Vagina (tissue), 2 donors: ENCODE results near the gene MYLK. TPM values are rescaled to one million over a fixed set of nuclear protein-coding genes. Genes with fewer than 3 reads are reported as not detected.

Experiments used
- DNase-seq, 2 donors: peaks; one replicate each; pipeline ENCODE4 v3.0.0-alpha.2; 2017; ENCODE audit errors: extremely low spot score in 2 of 2
- H3K27ac ChIP-seq: fragments of 200-600 bp; sonication (generic); one replicate; pipeline ENCODE4 v1.5.1; 2019
- H3K27me3 ChIP-seq: fragments of 200-600 bp; sonication (generic); one replicate; pipeline ENCODE4 v1.5.1; 2019
- H3K36me3 ChIP-seq, 2 donors: fragments of 200-600 bp; sonication (generic); one replicate each; pipeline ENCODE4 v1.5.1; 2017 to 2019
- H3K4me1 ChIP-seq: fragments of 200-600 bp; sonication (generic); one replicate; pipeline ENCODE4 v1.5.1; 2019
- H3K4me3 ChIP-seq, 2 donors: fragments of 200-600 bp; sonication (generic); 1 replicate in 1 of 2; 2 replicates in 1 of 2; pipeline ENCODE4 v1.5.1; 2016 to 2019
- H3K9me3 ChIP-seq: fragments of 200-600 bp; sonication (generic); one replicate; pipeline ENCODE4 v1.5.1; 2019
- POLR2A ChIP-seq, 2 donors: fragments of 450-650 bp; IDR thresholded peaks; one replicate each; pipeline ENCODE4 v1.6.1; 2017; ENCODE audit warnings: antibody characterized with exemption in 2 of 2, mild to moderate bottlenecking in 2 of 2, moderate library complexity in 2 of 2
- POLR2AphosphoS5 ChIP-seq, 2 donors: sonication (generic); formaldehyde crosslinking; IDR thresholded peaks; one replicate each; pipeline ENCODE4 v1.9.0; 2017; ENCODE audit warnings: antibody characterized with exemption in 2 of 2, mild to moderate bottlenecking in 2 of 2, low read depth in 1 of 2; ENCODE audit not compliant: insufficient read depth in 1 of 2
- intact Hi-C: fragments of 100-400 bp; cut with DNase I; formaldehyde crosslinking; loops from one replicate; pipeline ENCODE4 v1.15.1; 2023
- total RNA-seq: library from RNA; depleted of rRNA; stranded (reverse); fragments of >200 nt; gene quantifications from one replicate; pipeline ENCODE4 v1.2.3, GENCODE V29; 2016
- TF ChIP-seq, protein P1 (sequence below), 3 experiments: fragments of 450-650 bp in 2 of 3; fragments of 200-600 bp in 1 of 3; sonication (generic) in 1 of 3; IDR thresholded peaks; one replicate each; pipeline ENCODE4 v1.5.1; 2017 to 2019; ENCODE audit warnings: antibody characterized with exemption in 3 of 3, mild to moderate bottlenecking in 2 of 3, moderate library complexity in 2 of 3

Gene MYLK
- total RNA-seq, 1 donor from 2014 or later: 352 TPM

DNA sequence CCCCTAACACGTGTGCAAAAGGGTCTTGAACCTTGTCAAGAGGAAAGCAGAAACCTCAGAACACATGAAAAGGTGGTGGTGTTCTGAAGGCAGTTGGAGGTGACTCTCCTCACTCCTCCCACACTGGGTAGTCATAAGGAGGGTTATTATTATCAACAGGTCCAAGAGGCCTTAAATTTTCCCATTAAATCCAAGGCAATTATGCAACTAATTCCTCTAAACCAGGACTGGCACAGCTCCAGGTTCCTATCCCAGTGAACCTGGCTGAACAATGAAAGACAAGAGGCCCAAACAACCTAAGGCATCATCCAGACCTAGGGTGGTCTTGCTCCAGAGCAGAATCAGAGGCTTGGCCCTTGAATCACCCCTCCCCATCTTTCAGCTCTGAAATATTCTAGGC lies 15.0 kb downstream of the MYLK start:
- Histone ChIP-seq H3K4me1 (no peaks in the 10 kb centered on the region), H3K27me3 (no peaks in the 10 kb centered on the region), H3K36me3 (no peaks in the 10 kb centered on the region), H3K4me3 (no peak overlapping the region), H3K27ac (no peak overlapping the region), H3K9me3 (no peaks in the 10 kb centered on the region)
- intact Hi-C loops: no loop called here
- TF ChIP-seq POLR2AphosphoS5 (IDR thresholded peaks at IDR 0.05; ENCODE audit: insufficient read depth in 1 of 2, low read depth in 1 of 2): no peak
- TF ChIP-seq POLR2A (IDR thresholded peaks at IDR 0.05): no peak
- TF ChIP-seq, protein P1, sequence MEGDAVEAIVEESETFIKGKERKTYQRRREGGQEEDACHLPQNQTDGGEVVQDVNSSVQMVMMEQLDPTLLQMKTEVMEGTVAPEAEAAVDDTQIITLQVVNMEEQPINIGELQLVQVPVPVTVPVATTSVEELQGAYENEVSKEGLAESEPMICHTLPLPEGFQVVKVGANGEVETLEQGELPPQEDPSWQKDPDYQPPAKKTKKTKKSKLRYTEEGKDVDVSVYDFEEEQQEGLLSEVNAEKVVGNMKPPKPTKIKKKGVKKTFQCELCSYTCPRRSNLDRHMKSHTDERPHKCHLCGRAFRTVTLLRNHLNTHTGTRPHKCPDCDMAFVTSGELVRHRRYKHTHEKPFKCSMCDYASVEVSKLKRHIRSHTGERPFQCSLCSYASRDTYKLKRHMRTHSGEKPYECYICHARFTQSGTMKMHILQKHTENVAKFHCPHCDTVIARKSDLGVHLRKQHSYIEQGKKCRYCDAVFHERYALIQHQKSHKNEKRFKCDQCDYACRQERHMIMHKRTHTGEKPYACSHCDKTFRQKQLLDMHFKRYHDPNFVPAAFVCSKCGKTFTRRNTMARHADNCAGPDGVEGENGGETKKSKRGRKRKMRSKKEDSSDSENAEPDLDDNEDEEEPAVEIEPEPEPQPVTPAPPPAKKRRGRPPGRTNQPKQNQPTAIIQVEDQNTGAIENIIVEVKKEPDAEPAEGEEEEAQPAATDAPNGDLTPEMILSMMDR (IDR thresholded peaks at IDR 0.05): no peak
- DNase-seq: no peak

DNA sequence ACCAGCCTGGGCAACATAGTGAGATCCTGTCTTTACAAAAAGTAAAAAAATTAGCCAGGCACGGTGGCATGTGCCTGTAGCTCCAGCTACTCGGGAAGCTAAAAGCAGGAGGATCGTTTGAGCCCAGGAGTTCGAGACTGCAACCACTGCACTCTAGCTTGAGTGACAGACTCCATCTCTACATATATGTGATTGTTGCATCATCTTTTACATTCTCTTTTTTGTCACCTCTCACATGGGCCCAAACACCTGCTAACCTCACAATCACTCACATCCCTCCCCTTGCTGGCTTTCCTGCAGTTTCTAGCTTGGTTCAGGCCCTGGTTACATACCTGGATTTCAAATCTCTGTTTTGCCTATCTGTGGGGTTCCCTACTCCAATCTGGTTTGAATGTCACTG lies 19.4 kb downstream of the MYLK start:
- H3K9me3 ChIP-seq: no peaks in the 10 kb centered on the region
- no peak for DNase-seq
- H3K4me3 ChIP-seq: no peak overlapping the region
- no peaks in the 10 kb centered on the region for H3K4me1 ChIP-seq
- TF ChIP-seq POLR2AphosphoS5 (IDR thresholded peaks at IDR 0.05; ENCODE audit: insufficient read depth in 1 of 2, low read depth in 1 of 2): no peak
- no peak for TF ChIP-seq POLR2A (IDR thresholded peaks at IDR 0.05)
- TF ChIP-seq, protein P1 (IDR thresholded peaks at IDR 0.05): no peak
- intact Hi-C loops: no loop called here
- no peak overlapping the region for H3K27ac ChIP-seq
- no peaks in the 10 kb centered on the region for H3K27me3 ChIP-seq
- no peaks in the 10 kb centered on the region for H3K36me3 ChIP-seq

DNA sequence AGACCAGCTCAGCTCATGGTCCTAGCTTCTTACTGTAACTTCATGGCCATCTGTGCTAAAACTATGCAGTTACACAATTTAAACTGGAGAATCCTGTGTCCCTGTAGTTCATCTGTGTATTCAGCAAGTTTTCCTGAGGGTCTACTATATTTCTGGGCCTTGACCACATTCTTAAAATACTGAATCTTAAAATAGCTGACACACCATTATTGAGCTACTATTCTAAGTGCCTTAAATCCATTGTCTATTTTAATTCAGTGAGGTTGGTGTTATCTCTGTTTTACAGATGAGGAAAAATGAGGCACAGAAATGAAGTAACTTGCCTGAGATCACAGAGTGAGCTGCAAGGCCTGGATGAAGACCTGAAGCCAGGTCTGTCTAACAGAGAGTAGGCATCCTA lies 22.0 kb downstream of the MYLK start:
- Histone ChIP-seq H3K27me3 (no peaks in the 10 kb centered on the region), H3K27ac (no peak overlapping the region), H3K4me3 (no peak overlapping the region), H3K36me3 (no peaks in the 10 kb centered on the region), H3K9me3 (no peaks in the 10 kb centered on the region), H3K4me1 (no peaks in the 10 kb centered on the region)
- no peak for DNase-seq
- intact Hi-C loops: no loop called here
- TF ChIP-seq POLR2AphosphoS5 (IDR thresholded peaks at IDR 0.05; ENCODE audit: insufficient read depth in 1 of 2, low read depth in 1 of 2) (no peak), POLR2A (IDR thresholded peaks at IDR 0.05) (no peak)
- TF ChIP-seq, protein P1 (IDR thresholded peaks at IDR 0.05): no peak

DNA sequence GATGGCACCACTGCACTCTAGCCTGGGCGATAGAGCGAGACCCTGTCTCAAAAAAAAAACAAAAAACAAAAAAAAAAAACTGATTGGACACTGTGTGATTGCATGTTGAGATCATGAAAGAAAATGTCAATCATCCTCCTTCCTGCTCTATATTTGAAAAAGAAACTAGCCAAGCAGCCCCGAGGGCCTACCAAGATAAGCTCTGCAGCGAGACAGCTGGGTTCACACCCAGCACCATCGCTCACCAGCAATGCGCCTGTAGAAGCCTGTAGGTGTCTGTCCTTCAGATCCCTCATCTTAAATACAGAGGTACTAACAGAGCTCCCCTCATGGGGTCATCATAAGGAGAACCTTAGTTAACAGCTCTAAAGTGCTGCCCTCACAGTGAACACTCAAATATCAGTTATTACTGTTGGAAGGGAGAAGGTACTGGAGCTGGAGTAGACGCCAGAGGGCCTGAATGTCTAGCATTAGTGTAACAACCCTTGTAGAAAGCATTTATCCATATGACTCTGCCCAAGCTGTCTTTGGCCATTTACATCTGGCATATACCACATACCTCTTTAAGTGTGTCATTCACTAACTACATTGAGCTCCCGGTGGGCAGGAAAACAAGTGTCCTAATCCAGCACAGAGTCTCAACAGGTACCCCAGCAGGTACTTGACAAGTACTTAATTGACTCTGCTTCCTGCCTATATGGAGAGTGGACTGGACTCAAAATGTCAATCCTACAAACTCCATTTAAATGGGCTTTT lies 22.9 kb downstream of the MYLK start:
- H3K4me3 ChIP-seq: no peak overlapping the region
- no peaks in the 10 kb centered on the region for H3K4me1 ChIP-seq
- H3K27me3 ChIP-seq: no peaks in the 10 kb centered on the region
- intact Hi-C loops: no loop called here
- TF ChIP-seq, protein P1 (IDR thresholded peaks at IDR 0.05): no peak
- TF ChIP-seq POLR2A (IDR thresholded peaks at IDR 0.05) (no peak), POLR2AphosphoS5 (IDR thresholded peaks at IDR 0.05; ENCODE audit: insufficient read depth in 1 of 2, low read depth in 1 of 2) (no peak)
- no peak overlapping the region for H3K27ac ChIP-seq
- no peaks in the 10 kb centered on the region for H3K9me3 ChIP-seq
- DNase-seq: no peak
- no peaks in the 10 kb centered on the region for H3K36me3 ChIP-seq

DNA sequence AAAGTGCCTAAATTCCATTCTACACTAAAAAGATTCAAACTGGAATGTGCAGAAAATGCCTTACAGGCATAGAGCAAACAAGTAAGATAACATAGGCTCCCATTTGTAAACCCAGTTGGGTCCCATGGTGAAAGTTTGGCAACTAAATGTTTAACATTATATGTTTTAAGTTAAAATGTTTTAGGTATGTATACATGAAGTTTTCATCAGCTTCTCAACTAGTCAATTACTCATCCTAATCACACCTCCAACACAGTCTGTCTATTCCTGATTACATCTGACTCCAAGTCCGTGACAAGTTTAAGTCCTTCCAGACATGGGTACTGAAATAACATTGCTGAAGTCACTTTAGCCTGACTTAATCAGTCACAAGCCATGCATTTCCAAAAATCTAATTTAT lies 25.0 kb downstream of the MYLK start:
- no peak for DNase-seq

More for the DNA sequence above, 25.0 kb downstream of the MYLK start:
- intact Hi-C loops: no loop called here
- H3K9me3 ChIP-seq: no peaks in the 10 kb centered on the region
- no peak overlapping the region for H3K27ac ChIP-seq
- H3K4me3 ChIP-seq: no peak overlapping the region
- TF ChIP-seq POLR2A (IDR thresholded peaks at IDR 0.05) (no peak), POLR2AphosphoS5 (IDR thresholded peaks at IDR 0.05; ENCODE audit: insufficient read depth in 1 of 2, low read depth in 1 of 2) (no peak)
- TF ChIP-seq, protein P1 (IDR thresholded peaks at IDR 0.05): no peak
- no peaks in the 10 kb centered on the region for H3K27me3 ChIP-seq
- no peaks in the 10 kb centered on the region for H3K4me1 ChIP-seq
- no peaks in the 10 kb centered on the region for H3K36me3 ChIP-seq
